Measurements from ENCODE around the gene ADAMTS8.

ADAMTS8 gene

DNA sequence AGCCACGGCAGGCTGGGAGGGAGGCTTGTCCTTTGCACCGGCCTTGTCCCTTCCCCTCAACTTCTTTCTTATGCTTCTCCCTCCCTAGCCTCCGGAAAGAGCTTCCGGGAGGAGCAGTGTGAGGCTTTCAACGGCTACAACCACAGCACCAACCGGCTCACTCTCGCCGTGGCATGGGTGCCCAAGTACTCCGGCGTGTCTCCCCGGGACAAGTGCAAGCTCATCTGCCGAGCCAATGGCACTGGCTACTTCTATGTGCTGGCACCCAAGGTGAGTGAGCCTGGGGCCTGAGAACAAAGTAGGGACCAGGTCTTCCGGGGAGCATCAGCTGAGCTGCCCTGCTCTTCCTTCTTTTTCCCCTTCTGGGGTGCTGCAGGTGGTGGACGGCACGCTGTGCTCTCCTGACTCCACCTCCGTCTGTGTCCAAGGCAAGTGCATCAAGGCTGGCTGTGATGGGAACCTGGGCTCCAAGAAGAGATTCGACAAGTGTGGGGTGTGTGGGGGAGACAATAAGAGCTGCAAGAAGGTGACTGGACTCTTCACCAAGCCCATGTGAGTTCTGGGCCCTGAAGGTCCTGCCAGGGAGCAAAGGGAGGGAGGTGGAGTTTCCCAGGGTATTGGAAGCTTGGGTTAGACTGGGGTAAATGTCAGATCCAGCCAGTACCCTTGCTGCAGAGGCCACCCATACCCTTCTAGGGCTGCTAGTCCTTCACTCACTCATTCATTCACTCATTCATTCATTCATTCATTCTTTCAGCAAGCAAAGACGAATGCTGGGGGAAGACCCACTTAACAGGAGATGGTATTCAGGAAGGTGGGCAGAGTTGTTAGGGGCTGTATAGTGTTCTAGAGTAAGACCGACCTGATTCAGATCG lies 42.7 kb upstream of the ADAMTS8 start:
- Mint-ChIP-seq H3K27ac (no peak overlapping the region), H3K27me3 (no peaks in the 10 kb centered on the region), H3K9me3 (no peaks in the 10 kb centered on the region), H3K4me1 (no peaks in the 10 kb centered on the region), H3K4me3 (no peak overlapping the region), H3K36me3 (no peaks in the 10 kb centered on the region)
- ATAC-seq (replicated peaks), result no peak
- no peak for DNase-seq

DNA sequence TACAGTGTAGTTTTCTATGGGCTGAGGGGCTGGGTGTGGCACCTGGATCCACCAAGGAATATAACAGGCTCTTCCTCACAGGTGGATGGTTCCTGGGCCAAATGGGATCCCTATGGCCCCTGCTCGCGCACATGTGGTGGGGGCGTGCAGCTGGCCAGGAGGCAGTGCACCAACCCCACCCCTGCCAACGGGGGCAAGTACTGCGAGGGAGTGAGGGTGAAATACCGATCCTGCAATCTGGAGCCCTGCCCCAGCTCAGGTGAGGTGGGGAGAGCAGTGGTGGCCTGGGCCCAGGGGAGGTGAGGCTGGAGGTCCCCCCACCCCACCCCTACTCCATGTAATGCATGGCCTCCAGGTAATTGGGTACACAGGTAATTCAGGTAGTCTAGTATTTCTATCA lies 40.8 kb upstream of the ADAMTS8 start:
- H3K36me3 Mint-ChIP-seq, result no peaks in the 10 kb centered on the region

DNA sequence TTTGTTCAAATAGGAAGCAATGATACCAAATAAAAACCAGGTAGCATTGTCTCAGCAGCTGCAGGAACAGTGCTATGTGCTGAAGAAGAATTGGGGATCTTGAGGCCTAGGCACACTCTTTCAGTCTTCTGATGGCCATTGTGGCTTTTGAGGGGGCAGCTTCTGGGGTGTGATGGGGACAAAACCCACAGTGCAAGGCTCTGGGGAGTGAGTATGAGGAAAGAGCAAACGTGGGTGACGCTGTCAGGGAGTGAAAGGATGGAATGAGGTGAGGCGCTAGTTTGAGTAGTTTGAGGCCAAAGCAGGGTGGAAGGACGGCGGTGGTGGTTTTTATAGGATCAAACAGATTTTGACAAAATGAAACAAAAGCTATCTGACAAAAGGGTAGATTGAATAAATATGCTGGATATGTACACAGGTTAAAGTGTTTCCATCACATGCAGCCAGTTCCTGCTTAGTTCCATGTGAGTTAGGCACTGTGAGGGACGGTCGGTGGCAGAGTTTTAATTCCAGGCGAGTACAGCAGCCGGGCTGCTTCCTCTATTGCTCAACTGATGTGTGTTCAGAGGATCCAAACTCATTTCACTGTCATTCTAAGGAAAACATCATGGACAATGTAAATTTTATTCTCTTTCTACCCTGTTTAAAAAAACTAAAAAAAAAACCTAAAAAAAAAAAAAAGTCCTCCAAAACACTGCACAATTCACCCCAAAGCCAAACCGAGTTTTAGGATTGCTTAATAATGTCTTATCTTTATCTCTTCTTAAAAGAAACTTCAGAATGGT lies 38.9 kb upstream of the ADAMTS8 start:
- no peaks in the 10 kb centered on the region for H3K27me3 Mint-ChIP-seq
- ATAC-seq (replicated peaks) (no peak), DNase-seq (no peak)
- no peaks in the 10 kb centered on the region for H3K9me3 Mint-ChIP-seq
- no peak overlapping the region for H3K4me3 Mint-ChIP-seq
- H3K4me1 Mint-ChIP-seq, result no peaks in the 10 kb centered on the region
- no peaks in the 10 kb centered on the region for H3K36me3 Mint-ChIP-seq
- no peak overlapping the region for H3K27ac Mint-ChIP-seq

More for the DNA sequence above, 40.8 kb upstream of the ADAMTS8 start:
- ATAC-seq (replicated peaks) (no peak), DNase-seq (no peak)
- Mint-ChIP-seq H3K27me3 (no peaks in the 10 kb centered on the region), H3K4me1 (no peaks in the 10 kb centered on the region), H3K4me3 (no peak overlapping the region), H3K27ac (no peak overlapping the region), H3K9me3 (no peaks in the 10 kb centered on the region)

- Mint-ChIP-seq H3K27ac (no peak overlapping the region), H3K4me3 (no peak overlapping the region), H3K9me3 (no peaks in the 10 kb centered on the region), H3K4me1 (no peaks in the 10 kb centered on the region), H3K36me3 (no peaks in the 10 kb centered on the region), H3K27me3 (peaks cover 0 to 4% of the 10 kb centered on the region in 2 donors)
- DNase-seq (no peak), ATAC-seq (replicated peaks) (no peak)
Observed at GRCh38 chr11:130465263-130465662, 36.9 kb upstream of the ADAMTS8 start.

DNA sequence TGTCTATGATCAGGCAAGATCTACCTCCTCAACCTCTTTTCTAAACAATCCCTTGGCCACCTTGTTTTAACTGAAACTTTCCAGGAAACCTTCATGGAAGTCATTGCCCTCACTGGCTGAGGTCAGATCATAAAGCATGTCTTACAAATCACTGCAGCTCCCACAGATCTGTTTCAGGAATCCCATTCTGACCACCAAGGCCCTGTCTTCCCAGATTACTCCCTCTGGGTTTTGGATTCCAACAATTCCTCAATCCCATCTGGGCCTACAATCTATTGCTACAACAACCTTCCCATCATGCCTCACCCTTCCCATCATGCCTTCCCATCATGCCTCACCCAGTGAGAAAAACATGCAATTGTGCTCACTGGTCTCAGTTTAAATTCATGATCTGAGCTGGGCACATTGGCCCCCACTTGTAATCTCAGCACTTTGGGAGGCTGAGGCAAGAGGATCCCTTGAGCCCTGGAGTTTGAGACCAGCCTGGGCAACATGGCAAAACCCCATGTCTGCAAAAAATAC lies 35.9 kb upstream of the ADAMTS8 start:
- Mint-ChIP-seq H3K4me1 (no peaks in the 10 kb centered on the region), H3K27ac (no peak overlapping the region), H3K36me3 (no peaks in the 10 kb centered on the region), H3K9me3 (no peaks in the 10 kb centered on the region), H3K4me3 (no peak overlapping the region), H3K27me3 (peaks cover 0 to 4% of the 10 kb centered on the region in 2 donors)
- DNase-seq (no peak), ATAC-seq (replicated peaks) (no peak)

DNA sequence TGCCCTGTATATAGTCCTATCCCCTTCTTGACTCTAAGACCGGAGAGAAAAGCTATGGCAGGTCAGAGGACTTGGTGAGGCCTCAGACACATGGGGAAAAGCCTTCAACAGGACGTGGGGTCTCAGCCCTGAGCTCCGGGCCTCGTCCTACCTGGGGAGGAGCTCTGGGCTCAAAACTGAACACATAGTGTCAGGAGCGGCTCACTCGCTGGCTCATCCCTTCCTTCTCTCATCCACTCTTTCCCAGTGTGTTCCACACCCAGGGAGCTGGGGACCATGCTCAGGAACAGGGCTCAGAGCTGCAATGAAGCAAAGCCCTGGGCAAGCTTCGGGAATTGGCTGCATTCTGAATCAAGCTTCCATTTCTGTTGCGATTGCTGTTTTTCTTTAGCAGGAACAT lies 34.5 kb upstream of the ADAMTS8 start:
- no peak for DNase-seq
- H3K4me1 Mint-ChIP-seq, result no peaks in the 10 kb centered on the region
- H3K27me3 Mint-ChIP-seq, result peaks cover 0 to 4% of the 10 kb centered on the region in 2 donors
- no peak overlapping the region for H3K27ac Mint-ChIP-seq
- H3K4me3 Mint-ChIP-seq, result no peak overlapping the region
- ATAC-seq (replicated peaks), result no peak
- H3K9me3 Mint-ChIP-seq, result no peaks in the 10 kb centered on the region
- H3K36me3 Mint-ChIP-seq, result no peaks in the 10 kb centered on the region

GRCh38 chr11:130462101-130462885 lies 33.9 kb upstream of the ADAMTS8 start:
- H3K9me3 Mint-ChIP-seq, result no peaks in the 10 kb centered on the region
- H3K27me3 Mint-ChIP-seq, result peaks cover 0 to 9% of the 10 kb centered on the region in 2 donors
- no peak overlapping the region for H3K27ac Mint-ChIP-seq
- DNase-seq, result no peak
- no peaks in the 10 kb centered on the region for H3K36me3 Mint-ChIP-seq
- ATAC-seq (replicated peaks), result no peak
- H3K4me1 Mint-ChIP-seq, result no peaks in the 10 kb centered on the region
- H3K4me3 Mint-ChIP-seq, result no peak overlapping the region

DNA sequence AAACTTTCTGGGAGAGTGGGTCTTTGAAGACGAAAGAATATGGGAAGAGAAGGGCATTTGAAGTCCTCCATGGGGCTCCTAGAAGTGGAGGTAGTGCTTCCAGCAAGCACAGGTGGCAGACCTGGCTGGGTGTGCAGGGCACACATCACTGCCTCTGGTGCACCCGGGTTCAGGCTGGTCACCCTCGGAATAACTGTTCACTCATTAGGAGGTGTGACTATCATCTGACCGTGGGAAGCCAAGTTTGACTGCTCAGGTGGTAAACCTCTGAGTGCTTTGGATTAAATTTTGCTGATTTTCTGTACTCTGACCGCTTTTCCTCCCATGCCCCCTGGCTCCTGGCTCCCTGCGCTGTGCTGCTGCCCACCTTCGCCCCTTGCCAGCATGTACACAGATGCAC lies 31.1 kb upstream of the ADAMTS8 start:
- DNase-seq (no peak), ATAC-seq (replicated peaks) (no peak)
- Mint-ChIP-seq H3K4me3 (no peak overlapping the region), H3K36me3 (no peaks in the 10 kb centered on the region), H3K27ac (no peak overlapping the region), H3K9me3 (no peaks in the 10 kb centered on the region), H3K4me1 (no peaks in the 10 kb centered on the region), H3K27me3 (peaks cover 4 to 31% of the 10 kb centered on the region in 2 donors)

- no peak for ATAC-seq (replicated peaks)
Observed at GRCh38 chr11:130458410-130458729, 30.0 kb upstream of the ADAMTS8 start.

GRCh38 chr11:130457623-130458409 lies 29.4 kb upstream of the ADAMTS8 start:
- Mint-ChIP-seq H3K9me3 (no peaks in the 10 kb centered on the region), H3K36me3 (no peaks in the 10 kb centered on the region), H3K4me3 (no peak overlapping the region), H3K27me3 (peaks cover 11 to 43% of the 10 kb centered on the region in 2 donors), H3K27ac (no peak overlapping the region), H3K4me1 (no peaks in the 10 kb centered on the region)
- DNase-seq, result no peak
- ATAC-seq (replicated peaks), result no peak

More at GRCh38 chr11:130458410-130458729, 30.0 kb upstream of the ADAMTS8 start:
- H3K9me3 Mint-ChIP-seq, result no peaks in the 10 kb centered on the region
- no peaks in the 10 kb centered on the region for H3K4me1 Mint-ChIP-seq
- no peak for DNase-seq
- H3K27me3 Mint-ChIP-seq, result peaks cover 11 to 38% of the 10 kb centered on the region in 2 donors
- no peaks in the 10 kb centered on the region for H3K36me3 Mint-ChIP-seq
- no peak overlapping the region for H3K4me3 Mint-ChIP-seq
- no peak overlapping the region for H3K27ac Mint-ChIP-seq

DNA sequence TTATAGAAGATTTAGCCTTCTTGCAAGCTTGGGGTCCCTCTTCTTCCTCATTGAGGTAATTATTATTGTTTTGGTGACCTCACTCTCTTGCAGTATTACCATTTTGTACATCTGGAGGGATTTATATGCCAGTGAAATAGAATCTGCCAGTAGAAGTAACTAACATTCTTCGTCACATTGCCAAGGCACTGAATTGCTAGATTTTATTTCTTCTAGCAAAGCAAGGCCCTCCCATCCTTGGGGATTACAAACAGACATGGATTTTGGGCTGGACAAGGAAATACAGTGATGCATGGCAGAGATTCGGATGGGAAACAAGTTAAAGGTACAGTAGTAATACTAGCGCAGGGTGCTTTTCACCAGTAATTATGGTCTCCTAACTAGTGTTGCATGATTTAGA lies 27.9 kb upstream of the ADAMTS8 start:
- no peaks in the 10 kb centered on the region for H3K9me3 Mint-ChIP-seq
- DNase-seq, result no peak
- H3K27me3 Mint-ChIP-seq, result peaks cover 13 to 54% of the 10 kb centered on the region in 2 donors
- no peak overlapping the region for H3K4me3 Mint-ChIP-seq
- H3K27ac Mint-ChIP-seq, result no peak overlapping the region
- H3K4me1 Mint-ChIP-seq, result no peaks in the 10 kb centered on the region
- no peak for ATAC-seq (replicated peaks)
- H3K36me3 Mint-ChIP-seq, result no peaks in the 10 kb centered on the region

- no peaks in the 10 kb centered on the region for H3K9me3 Mint-ChIP-seq
- peaks cover 20 to 57% of the 10 kb centered on the region in 2 donors for H3K27me3 Mint-ChIP-seq
Observed at GRCh38 chr11:130455483-130456127, 27.2 kb upstream of the ADAMTS8 start.

GRCh38 chr11:130454491-130455252 lies 26.3 kb upstream of the ADAMTS8 start:
- no peaks in the 10 kb centered on the region for H3K9me3 Mint-ChIP-seq

More at GRCh38 chr11:130455483-130456127, 27.2 kb upstream of the ADAMTS8 start:
- ATAC-seq (replicated peaks), result no peak
- Mint-ChIP-seq H3K4me1 (no peaks in the 10 kb centered on the region), H3K36me3 (no peaks in the 10 kb centered on the region), H3K4me3 (no peak overlapping the region), H3K27ac (no peak overlapping the region)
- DNase-seq, result no peak

More at GRCh38 chr11:130454491-130455252, 26.3 kb upstream of the ADAMTS8 start:
- no peak overlapping the region for H3K4me3 Mint-ChIP-seq
- H3K27ac Mint-ChIP-seq, result no peak overlapping the region
- no peaks in the 10 kb centered on the region for H3K36me3 Mint-ChIP-seq
- DNase-seq (no peak), ATAC-seq (replicated peaks) (no peak)
- peaks cover 28 to 66% of the 10 kb centered on the region in 2 donors for H3K27me3 Mint-ChIP-seq
- H3K4me1 Mint-ChIP-seq, result peaks cover 3 to 5% of the 10 kb centered on the region in 2 donors

All from stimulated activated naive B cell treated with anti-CD40 and anti-IgM and Interleukin-4, amounts not matched to agents 10 μg/mL and 1 μg/mL and 100 μg/mL, for 72 hours (primary cell).